Measurements from ENCODE around the gene CALU.

Gene CALU

DNA sequence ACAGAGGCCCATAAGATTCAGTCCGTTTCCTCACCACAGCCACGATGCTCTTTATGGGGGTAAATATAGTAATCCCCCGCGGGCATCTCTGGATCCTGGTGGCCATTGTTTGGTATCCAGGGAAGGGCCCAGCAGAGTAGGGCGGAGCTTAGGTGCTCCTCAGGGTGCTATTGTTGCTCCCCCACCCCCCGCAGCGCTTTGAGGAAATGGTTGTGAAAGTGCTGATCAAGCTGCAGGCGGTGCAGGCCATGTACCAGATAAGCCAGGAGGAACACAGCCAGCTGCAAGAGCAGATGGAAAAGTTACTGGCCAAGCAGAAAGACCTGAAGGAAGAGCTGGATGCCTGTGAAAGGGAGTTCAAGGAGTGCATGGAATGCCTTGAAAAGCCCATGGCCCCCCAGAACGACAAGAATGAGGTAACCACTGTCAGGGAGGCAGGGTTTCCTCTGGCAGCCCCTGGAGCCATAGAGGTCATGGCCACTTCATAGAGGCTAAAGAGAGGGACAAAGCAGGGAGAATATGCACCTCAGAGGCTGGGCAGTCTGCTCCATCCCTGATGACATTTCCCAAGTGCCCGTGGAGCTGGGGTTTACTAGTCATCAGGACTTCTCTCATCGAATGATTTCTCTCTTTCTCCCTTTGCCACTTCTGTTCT lies 73.5 kb downstream of the CALU start:
- no peak overlapping the region for H3K27ac ChIP-seq
- no peak for TF ChIP-seq ZFX (IDR thresholded peaks at IDR 0.05)
- TF ChIP-seq, protein P1, sequence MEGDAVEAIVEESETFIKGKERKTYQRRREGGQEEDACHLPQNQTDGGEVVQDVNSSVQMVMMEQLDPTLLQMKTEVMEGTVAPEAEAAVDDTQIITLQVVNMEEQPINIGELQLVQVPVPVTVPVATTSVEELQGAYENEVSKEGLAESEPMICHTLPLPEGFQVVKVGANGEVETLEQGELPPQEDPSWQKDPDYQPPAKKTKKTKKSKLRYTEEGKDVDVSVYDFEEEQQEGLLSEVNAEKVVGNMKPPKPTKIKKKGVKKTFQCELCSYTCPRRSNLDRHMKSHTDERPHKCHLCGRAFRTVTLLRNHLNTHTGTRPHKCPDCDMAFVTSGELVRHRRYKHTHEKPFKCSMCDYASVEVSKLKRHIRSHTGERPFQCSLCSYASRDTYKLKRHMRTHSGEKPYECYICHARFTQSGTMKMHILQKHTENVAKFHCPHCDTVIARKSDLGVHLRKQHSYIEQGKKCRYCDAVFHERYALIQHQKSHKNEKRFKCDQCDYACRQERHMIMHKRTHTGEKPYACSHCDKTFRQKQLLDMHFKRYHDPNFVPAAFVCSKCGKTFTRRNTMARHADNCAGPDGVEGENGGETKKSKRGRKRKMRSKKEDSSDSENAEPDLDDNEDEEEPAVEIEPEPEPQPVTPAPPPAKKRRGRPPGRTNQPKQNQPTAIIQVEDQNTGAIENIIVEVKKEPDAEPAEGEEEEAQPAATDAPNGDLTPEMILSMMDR (conservative IDR thresholded peaks at IDR 0.05): no peak

DNA sequence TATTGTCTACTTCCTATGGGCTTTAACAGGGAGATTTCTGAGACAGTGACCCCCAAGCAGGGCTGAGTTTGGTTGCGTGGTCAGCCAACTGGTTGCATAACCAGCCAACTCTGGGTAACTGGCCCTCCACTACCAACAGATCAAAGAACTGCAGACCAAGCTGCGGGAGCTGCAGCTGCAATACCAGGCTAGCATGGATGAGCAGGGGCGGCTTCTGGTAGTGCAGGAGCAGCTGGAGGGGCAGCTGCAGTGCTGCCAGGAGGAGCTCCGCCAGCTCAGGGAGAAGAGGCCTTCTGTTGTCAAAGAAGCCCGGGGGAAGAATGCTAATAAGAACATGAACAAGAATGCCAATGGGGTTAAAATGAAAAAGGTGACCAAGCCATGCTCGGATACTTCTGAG lies 75.3 kb downstream of the CALU start:
- H3K27ac ChIP-seq: no peak overlapping the region
- TF ChIP-seq, protein P1 (conservative IDR thresholded peaks at IDR 0.05): no peak
- no peak for TF ChIP-seq ZFX (IDR thresholded peaks at IDR 0.05)

DNA sequence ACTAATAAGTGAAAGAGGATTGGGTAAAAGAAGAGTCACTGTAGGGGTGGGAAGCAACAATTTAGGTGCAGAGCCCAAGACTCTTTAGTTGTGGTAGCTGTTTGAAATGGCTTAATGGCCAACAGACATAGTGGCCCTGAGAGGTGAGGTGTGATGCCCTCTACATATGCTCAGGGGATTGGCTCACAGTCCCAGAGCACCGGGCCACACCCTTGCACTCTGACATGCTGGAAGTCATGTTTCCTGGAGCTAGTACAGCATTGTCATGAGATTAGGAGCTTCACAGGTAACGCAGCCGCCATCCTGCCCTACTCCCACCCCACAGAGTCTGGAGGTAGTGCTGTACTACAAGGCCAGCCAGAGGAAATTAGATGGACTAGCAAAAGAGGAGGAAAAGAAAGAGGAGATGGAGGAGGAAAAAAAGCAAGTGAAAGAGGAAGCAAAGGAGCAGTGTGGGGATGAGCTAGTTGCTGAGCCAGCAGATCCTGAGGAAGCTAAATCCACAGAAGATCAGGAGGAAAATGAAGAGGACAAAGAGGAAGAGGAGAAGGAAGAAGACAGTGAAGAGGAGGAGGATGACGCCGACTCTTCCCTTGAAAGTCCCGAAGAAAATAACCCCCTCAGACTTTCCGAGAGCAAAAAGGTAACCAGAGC lies 76.3 kb downstream of the CALU start:
- no peak overlapping the region for H3K27ac ChIP-seq
- TF ChIP-seq, protein P1 (conservative IDR thresholded peaks at IDR 0.05): no peak
- no peak for TF ChIP-seq ZFX (IDR thresholded peaks at IDR 0.05)

DNA sequence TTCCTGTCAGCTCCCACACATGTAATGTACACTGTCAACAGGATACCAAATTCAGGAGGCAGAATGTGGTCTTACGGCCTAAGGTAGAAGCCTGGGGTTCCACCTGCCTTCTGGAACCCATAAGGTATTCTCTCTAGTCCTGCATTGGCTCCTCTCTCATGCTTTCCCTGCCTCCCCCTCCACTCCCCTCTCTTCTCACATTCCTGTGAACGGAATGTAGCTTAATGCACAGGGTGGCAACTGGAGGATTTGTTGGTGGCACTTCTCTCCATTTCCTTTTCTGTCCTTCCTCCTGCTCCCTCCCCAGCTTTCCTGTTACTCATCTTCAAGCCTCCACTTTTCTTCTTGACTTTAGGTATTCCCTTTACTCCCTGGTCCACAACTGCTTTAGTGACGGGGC lies 79.5 kb downstream of the CALU start:
- TF ChIP-seq, protein P1 (conservative IDR thresholded peaks at IDR 0.05): no peak
- TF ChIP-seq ZFX (IDR thresholded peaks at IDR 0.05): no peak
- no peak overlapping the region for H3K27ac ChIP-seq
